Fibroblast of skin of left biceps (primary cell): ENCODE results near the gene MTHFS.
"Not testable (repeated sequence)": the region's sequence is repeated elsewhere in the genome, so short reads cannot be mapped to it uniquely, and the experiment has no call there.

Source experiments
- DNase-seq, 2 experiments: peaks; one replicate each; pipeline ENCODE4 v3.0.0-alpha.2; 2013; ENCODE audit warnings: low read depth in 2 of 2

Gene MTHFS

GRCh38 chr15:79896634-79897379 is at the start of gene MTHFS:
MTHFS (minus strand) TSS chr15:79897014; CDS start chr15:79896988, 26 bp downstream.
- DNase-seq: peak; percentile 28 to 36

GRCh38 chr15:79944622-79945021 is 47.8 kb upstream of the MTHFS start:
- no peak for DNase-seq

GRCh38 chr15:79943820-79944219 is 47.0 kb upstream of the MTHFS start:
- peak; percentile 40 to 48 for DNase-seq

- peak in 1 of 2 experiments; percentile 33 for DNase-seq
Measured at GRCh38 chr15:79942741-79943481, 46.1 kb upstream of the MTHFS start.

- no peak for DNase-seq
Measured at GRCh38 chr15:79939399-79939798, 42.6 kb upstream of the MTHFS start.

GRCh38 chr15:79938143-79938542 is 41.3 kb upstream of the MTHFS start:
- DNase-seq: no peak

- not testable (repeated sequence) for DNase-seq
Measured at GRCh38 chr15:79935556-79936201, 38.9 kb upstream of the MTHFS start.

- DNase-seq: no peak
Measured at GRCh38 chr15:79933231-79933630, 36.4 kb upstream of the MTHFS start.

- no peak for DNase-seq
Measured at GRCh38 chr15:79932447-79932846, 35.6 kb upstream of the MTHFS start.

GRCh38 chr15:79930516-79930915 is 33.7 kb upstream of the MTHFS start:
- DNase-seq: no peak

GRCh38 chr15:79929412-79929811 is 32.6 kb upstream of the MTHFS start:
- DNase-seq: no peak

GRCh38 chr15:79926116-79926515 is 29.3 kb upstream of the MTHFS start:
- DNase-seq: not testable (repeated sequence)

GRCh38 chr15:79924379-79924778 is 27.6 kb upstream of the MTHFS start:
- DNase-seq: no peak

- peak; percentile 87 for DNase-seq
Measured at GRCh38 chr15:79923515-79924169, 26.8 kb upstream of the MTHFS start.

GRCh38 chr15:79923079-79923514 is 26.3 kb upstream of the MTHFS start:
- no peak for DNase-seq

GRCh38 chr15:79922512-79923078 is 25.8 kb upstream of the MTHFS start:
- no peak for DNase-seq

GRCh38 chr15:79919749-79920511 is 23.1 kb upstream of the MTHFS start:
- no peak for DNase-seq

- no peak for DNase-seq
Measured at GRCh38 chr15:79919090-79919748, 22.4 kb upstream of the MTHFS start.

- DNase-seq: no peak
Measured at GRCh38 chr15:79918278-79918677, 21.5 kb upstream of the MTHFS start.

- no peak for DNase-seq
Measured at GRCh38 chr15:79916502-79917132, 19.8 kb upstream of the MTHFS start.
